ENCODE data around the gene GNG8. TPM values are rescaled to one million over a fixed set of nuclear protein-coding genes. Genes with fewer than 3 reads are reported as not detected.

The GNG8 gene
- total and polyA plus RNA-seq, 10 of the 15 experiments (the other 5 are each of a cell fraction or from before 2014, with no cell fraction given) = 1.2 to 6.6 (median 2.7) TPM; not detected in 6

- FAIRE-seq (peak; percentile 31), DNase-seq (ENCODE audit: low read depth, low spot score) (no peak), ATAC-seq (peak; percentile 70)
- H3K9ac ChIP-seq (ENCODE audit: control insufficient read depth, insufficient read depth, low read length) = peak within 1 kb of the TSS; percentile 53
- no peaks in the 10 kb centered on the region for H3K9me3 ChIP-seq (replicated peaks; ENCODE audit: control insufficient read depth, insufficient read depth, low read length)
- POLR2A ChIA-PET = interaction anchor here (0.5 to 2.7 kb wide), 7 partner anchors 11 to 684 kb away, joined by 4 to 11 read pairs (median 5); partner anchors contain the start of genes CALM3, DACT3 and GNG8
- no peaks in the 10 kb centered on the region for H3K36me3 ChIP-seq (ENCODE audit: control insufficient read depth in 2 of 2, insufficient read depth in 2 of 2, low read length in 1 of 2)
- intact Hi-C loops (cut with micrococcal nuclease; ENCODE audit: unreplicated experiment) = no loop called here
- H3K4me1 ChIP-seq (ENCODE audit: control insufficient read depth, insufficient read depth, low read length) = peaks cover 36% of the 10 kb centered on the region
- H2AFZ ChIP-seq (ENCODE audit: control insufficient read depth, low read depth, low read length) = peak within 1 kb of the TSS; percentile 52
- H3K79me2 ChIP-seq (ENCODE audit: control insufficient read depth, insufficient read depth, low read length) = peaks cover 32% of the 10 kb centered on the region
- H3K4me3 ChIP-seq = peak within 1 kb of the TSS; percentile 71
- H3K27me3 ChIP-seq (replicated peaks in 1 of 2; ENCODE audit: control insufficient read depth in 2 of 2, insufficient read depth in 2 of 2, low read length in 1 of 2) = no peaks in the 10 kb centered on the region
- CTCF ChIA-PET = interaction anchor here (0.9 to 12.1 kb wide), 4 partner anchors 9 to 37 kb away, joined by 3 to 150 read pairs (median 10); partner anchors contain the start of gene DACT3
- H3K27ac ChIP-seq (ENCODE audit: control insufficient read depth, insufficient read depth) = peak within 1 kb of the TSS; percentile 62
- RAD21 ChIA-PET (ENCODE audit: unreplicated experiment) = interaction anchor here (0.6 to 2.6 kb wide), 4 partner anchors 8 to 91 kb away, joined by 3 to 13 read pairs (median 5); partner anchors contain the start of gene DACT3
- peak within 1 kb of the TSS; percentile 81 for H3K4me2 ChIP-seq (ENCODE audit: control insufficient read depth, insufficient read depth)
- 9% methylated on average over 9 of the region's 13 CpGs for WGBS (ENCODE audit: insufficient coverage, insufficient replicate concordance, low lambda C conversion rate, missing lambda C conversion rate)
- in situ Hi-C loops (cut with MboI) = no loop called here
- no peaks in the 10 kb centered on the region for H4K20me1 ChIP-seq (ENCODE audit: control insufficient read depth, insufficient read depth)
- BruUV-seq (replicated peaks) = no TSS peak
- SMC1A ChIA-PET (ENCODE audit: uncharacterized antibody, unreplicated experiment) = interaction anchor here (0.6 to 17.6 kb wide), 8 partner anchors 8 to 37 kb away, joined by 3 to 286 read pairs (median 4); partner anchors contain the start of genes CALM3 and DACT3
- TF ChIP-seq POLR2A (IDR thresholded peaks at IDR 0.05; ENCODE audit: low read depth, low read length) = peak; percentile 62
- peak; percentile 57; the same call in 1 of the 2 replicates for TF ChIP-seq POLR2AphosphoS5 (IDR thresholded peaks at IDR 0.05; ENCODE audit: low read length)
- no peak for TF ChIP-seq EP300 (IDR thresholded peaks at IDR 0.05; ENCODE audit: borderline replicate concordance in 1 of 2, control insufficient read depth in 1 of 2, low read depth in 2 of 2, low read length in 2 of 2)
- TF ChIP-seq NBN (IDR thresholded peaks at IDR 0.05) = peak; percentile 90
- TF ChIP-seq YY1 (IDR thresholded peaks at IDR 0.05; ENCODE audit: low read depth, low read length) = 0 out of 2 replicates have a peak, but pooled peaks have one; percentile 16
- TF ChIP-seq MTA2 (IDR thresholded peaks at IDR 0.05; ENCODE audit: low read depth) = peak; percentile 32; the same call in 1 of the 2 replicates
- peak; percentile 73 for TF ChIP-seq IKZF1 (conservative IDR thresholded peaks at IDR 0.05)
- no peak for TF ChIP-seq CEBPZ (IDR thresholded peaks at IDR 0.05; ENCODE audit: low read depth, low read length)
- TF ChIP-seq SMARCA5 (IDR thresholded peaks at IDR 0.05) = no peak
- TF ChIP-seq, protein P1, sequence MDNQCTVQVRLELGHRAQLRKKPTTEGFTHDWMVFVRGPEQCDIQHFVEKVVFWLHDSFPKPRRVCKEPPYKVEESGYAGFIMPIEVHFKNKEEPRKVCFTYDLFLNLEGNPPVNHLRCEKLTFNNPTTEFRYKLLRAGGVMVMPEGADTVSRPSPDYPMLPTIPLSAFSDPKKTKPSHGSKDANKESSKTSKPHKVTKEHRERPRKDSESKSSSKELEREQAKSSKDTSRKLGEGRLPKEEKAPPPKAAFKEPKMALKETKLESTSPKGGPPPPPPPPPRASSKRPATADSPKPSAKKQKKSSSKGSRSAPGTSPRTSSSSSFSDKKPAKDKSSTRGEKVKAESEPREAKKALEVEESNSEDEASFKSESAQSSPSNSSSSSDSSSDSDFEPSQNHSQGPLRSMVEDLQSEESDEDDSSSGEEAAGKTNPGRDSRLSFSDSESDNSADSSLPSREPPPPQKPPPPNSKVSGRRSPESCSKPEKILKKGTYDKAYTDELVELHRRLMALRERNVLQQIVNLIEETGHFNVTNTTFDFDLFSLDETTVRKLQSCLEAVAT (IDR thresholded peaks at IDR 0.05) = peak; percentile 19; the same call in 1 of the 2 replicates
- peak; percentile 80 to 85 for TF ChIP-seq IKZF2 (IDR thresholded peaks at IDR 0.05)
- 0 out of 2 replicates have a peak, but pooled peaks have one; percentile 21 for TF ChIP-seq RUNX3 (IDR thresholded peaks at IDR 0.05; ENCODE audit: low read length)
- 0 out of 2 replicates have a peak, but pooled peaks have one; percentile 4 for TF ChIP-seq MXI1 (IDR thresholded peaks at IDR 0.05; ENCODE audit: low read depth, low read length)
- TF ChIP-seq, protein P2, sequence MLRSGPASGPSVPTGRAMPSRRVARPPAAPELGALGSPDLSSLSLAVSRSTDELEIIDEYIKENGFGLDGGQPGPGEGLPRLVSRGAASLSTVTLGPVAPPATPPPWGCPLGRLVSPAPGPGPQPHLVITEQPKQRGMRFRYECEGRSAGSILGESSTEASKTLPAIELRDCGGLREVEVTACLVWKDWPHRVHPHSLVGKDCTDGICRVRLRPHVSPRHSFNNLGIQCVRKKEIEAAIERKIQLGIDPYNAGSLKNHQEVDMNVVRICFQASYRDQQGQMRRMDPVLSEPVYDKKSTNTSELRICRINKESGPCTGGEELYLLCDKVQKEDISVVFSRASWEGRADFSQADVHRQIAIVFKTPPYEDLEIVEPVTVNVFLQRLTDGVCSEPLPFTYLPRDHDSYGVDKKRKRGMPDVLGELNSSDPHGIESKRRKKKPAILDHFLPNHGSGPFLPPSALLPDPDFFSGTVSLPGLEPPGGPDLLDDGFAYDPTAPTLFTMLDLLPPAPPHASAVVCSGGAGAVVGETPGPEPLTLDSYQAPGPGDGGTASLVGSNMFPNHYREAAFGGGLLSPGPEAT (IDR thresholded peaks at IDR 0.05; ENCODE audit: low read depth) = peak; percentile 73
- TF ChIP-seq HDGF (IDR thresholded peaks at IDR 0.05) = peak; percentile 96
- peak; percentile 77 for TF ChIP-seq EED (IDR thresholded peaks at IDR 0.05; ENCODE audit: low read depth)
Observed at GRCh38 chr19:46624958-46625661, 10.9 kb downstream of the GNG8 start, which contains the start of gene PTGIR. Gene PTGIR, minus strand, starts transcription at chr19:46625089. Its CDS starts 864 bp downstream, at chr19:46624225.
